ENCODE measurements around the gene GRHL3.
A peak's percentile ranks its signal among the peaks of the same experiment; 100 is the strongest.

Gene GRHL3

GRCh38 chr1:24344090-24344742, 25.1 kb downstream of the GRHL3 start:
- DNase-seq, result no peak

- DNase-seq, result no peak
Measured at GRCh38 chr1:24345334-24345733, 26.2 kb downstream of the GRHL3 start.

- DNase-seq, result no peak
Measured at GRCh38 chr1:24347159-24347934, 28.2 kb downstream of the GRHL3 start.

GRCh38 chr1:24348196-24348595, 29.0 kb downstream of the GRHL3 start:
- no peak for DNase-seq

GRCh38 chr1:24349891-24350290, 30.7 kb downstream of the GRHL3 start:
- no peak for DNase-seq

- DNase-seq, result no peak
Measured at GRCh38 chr1:24351247-24351646, 32.1 kb downstream of the GRHL3 start.

- peak; percentile 78 for DNase-seq
Measured at GRCh38 chr1:24351918-24352627, 32.9 kb downstream of the GRHL3 start.

- DNase-seq, result no peak
Measured at GRCh38 chr1:24353292-24353891, 34.2 kb downstream of the GRHL3 start.

- no peak for DNase-seq
Measured at GRCh38 chr1:24355466-24355865, 36.3 kb downstream of the GRHL3 start.

- DNase-seq, result no peak
Measured at GRCh38 chr1:24357038-24357437, 37.9 kb downstream of the GRHL3 start.

- no peak for DNase-seq
Measured at GRCh38 chr1:24360681-24361080, 41.5 kb downstream of the GRHL3 start.

- no peak for DNase-seq
Measured at GRCh38 chr1:24361811-24362210, 42.7 kb downstream of the GRHL3 start.

GRCh38 chr1:24362396-24362795, 43.2 kb downstream of the GRHL3 start:
- DNase-seq, result no peak

- DNase-seq, result peak; percentile 86
Measured at GRCh38 chr1:24362982-24363614, 43.9 kb downstream of the GRHL3 start.

GRCh38 chr1:24363994-24364393, 44.8 kb downstream of the GRHL3 start:
- no peak for DNase-seq

- no peak for DNase-seq
Measured at GRCh38 chr1:24364605-24364974, 45.4 kb downstream of the GRHL3 start.

- DNase-seq, result peak; percentile 88
Measured at GRCh38 chr1:24364975-24365678, 46.0 kb downstream of the GRHL3 start.

GRCh38 chr1:24366707-24367106, 47.5 kb downstream of the GRHL3 start:
- DNase-seq, result no peak

GRCh38 chr1:24369199-24369598, 50.0 kb downstream of the GRHL3 start:
- DNase-seq, result no peak

- no peak for DNase-seq
Measured at GRCh38 chr1:24369801-24370200, 50.6 kb downstream of the GRHL3 start.

GRCh38 chr1:24373044-24373443, 53.9 kb downstream of the GRHL3 start:
- no peak for DNase-seq

- DNase-seq, result no peak
Measured at GRCh38 chr1:24373710-24374109, 54.6 kb downstream of the GRHL3 start.
